Activated T-cell treated with anti-CD3 and anti-CD28 coated beads, Interleukin-2, amount 50 U/mL, for 48 hours (primary cell): ENCODE results near the gene NECAB2.

Source experiments
- DNase-seq, 2 experiments: peaks; one replicate each; pipeline ENCODE4 v3.0.0-alpha.2; 2020

NECAB2 gene

DNA sequence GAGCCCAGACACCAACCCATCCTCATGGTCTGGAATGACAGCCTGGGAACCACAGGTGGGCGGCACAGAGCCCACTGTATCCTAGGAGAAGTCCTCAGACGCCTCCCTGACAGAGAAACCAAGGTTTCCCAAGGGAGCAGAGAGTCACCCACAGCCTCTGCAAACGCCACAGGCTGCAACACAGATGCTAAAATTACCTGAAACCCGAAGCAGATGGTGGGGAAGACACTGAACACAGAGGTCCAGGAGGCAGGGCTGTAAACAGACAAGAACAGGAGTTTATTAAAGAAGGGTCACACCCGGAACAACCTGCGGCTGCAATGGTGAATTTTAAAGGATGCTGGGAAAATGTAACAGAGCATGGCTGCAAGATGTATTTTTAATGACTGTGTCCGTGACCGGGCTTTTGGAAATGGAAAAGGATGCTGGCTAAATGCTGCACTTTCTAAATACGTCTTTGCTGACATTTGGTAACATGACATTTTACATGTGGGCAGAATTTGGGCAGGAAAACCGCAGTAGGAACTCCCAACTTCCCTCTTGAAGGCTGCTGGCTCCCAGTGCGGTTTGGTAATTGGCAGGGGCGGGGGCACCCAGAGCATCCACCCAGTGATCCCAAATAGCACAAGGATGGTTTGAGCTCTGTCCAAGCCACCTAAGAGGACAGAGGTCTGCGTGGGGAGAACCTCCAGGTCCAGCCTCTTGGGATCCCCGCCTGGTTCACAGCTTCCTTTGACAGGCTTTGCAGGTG lies 61.4 kb downstream of the NECAB2 start:
- no peak for DNase-seq

GRCh38 chr16:84031556-84031955 lies 63.5 kb downstream of the NECAB2 start:
- DNase-seq = no peak

DNA sequence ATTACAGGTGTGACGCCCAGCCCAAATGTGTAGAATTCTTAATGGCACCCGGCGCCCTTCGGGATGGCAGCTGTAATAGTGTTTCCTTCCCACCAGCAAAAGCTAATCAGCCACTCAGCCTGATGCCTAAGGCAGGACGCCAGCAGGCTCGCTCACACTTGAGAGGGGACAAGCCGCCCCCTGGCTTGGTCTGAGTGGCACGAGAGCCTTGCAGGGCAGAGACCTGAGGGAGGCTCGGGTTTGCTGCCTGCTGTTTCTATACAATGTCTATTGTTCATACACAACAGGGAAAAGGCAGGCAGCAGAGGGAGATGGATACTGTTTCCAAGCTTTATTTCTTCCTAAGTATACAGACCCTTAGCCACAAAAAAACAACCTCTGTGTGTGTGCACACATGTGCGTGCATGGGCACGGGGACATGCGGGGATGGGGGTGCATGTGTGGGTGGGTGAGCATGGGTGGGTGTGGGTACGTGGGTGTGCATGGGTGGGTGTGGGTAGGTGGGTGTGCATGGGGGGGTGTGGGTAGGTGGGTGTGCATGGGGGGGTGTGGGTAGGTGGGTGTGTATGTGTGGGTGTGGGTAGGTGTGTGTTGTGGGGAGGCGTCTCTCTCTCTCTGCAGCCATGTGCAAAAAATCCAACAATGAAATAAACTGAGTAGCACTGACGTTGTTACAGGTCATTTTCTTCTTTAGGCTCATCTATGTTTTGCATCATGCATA lies 64.6 kb downstream of the NECAB2 start:
- DNase-seq = no peak

- DNase-seq = no peak
These were observed 65.5 kb downstream of the NECAB2 start for GRCh38 chr16:84033251-84034195.

DNA sequence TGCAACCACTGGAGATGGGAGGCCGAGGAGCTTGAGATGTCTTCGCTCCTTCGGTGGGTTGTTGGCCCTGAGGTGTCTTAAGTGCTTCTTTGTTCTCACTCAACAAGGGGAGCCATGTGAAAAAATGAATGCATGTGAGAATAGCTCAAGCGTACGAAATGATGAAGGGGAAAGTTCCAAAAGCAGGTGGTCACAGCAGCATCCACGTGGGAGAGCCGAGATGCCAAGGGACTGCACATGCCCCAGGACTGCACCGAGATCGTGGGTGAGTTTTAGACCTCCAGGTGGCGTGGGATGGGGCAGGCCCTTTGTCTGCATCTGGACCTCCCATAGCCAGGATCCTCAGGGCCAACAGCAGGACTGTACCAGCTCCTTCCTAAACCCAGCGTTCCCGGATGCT lies 66.5 kb downstream of the NECAB2 start:
- no peak for DNase-seq

GRCh38 chr16:84036131-84036530 lies 68.1 kb downstream of the NECAB2 start:
- no peak for DNase-seq

DNA sequence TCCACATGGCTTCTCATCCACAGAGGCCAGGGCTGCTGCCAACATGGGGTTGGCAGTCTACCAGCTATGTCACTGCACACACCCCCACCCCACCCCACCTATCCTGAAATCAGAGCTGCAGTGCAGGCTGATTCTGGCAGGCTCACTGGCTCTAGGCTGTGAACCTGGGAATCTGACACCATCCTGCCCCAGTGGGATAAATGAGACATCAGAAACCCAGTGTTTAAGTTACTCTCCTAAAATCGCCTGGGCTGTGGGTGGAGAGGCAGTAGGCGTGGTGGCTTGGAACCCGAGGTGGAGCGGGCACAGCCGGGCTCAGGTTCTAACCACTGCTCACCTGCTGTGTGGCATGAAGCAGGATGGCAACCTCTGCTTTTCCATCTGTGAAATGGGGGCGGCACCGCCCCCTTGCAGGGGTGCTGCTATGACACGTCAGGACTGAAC lies 69.0 kb downstream of the NECAB2 start:
- DNase-seq = no peak

GRCh38 chr16:84038469-84038868 lies 70.4 kb downstream of the NECAB2 start:
- DNase-seq = no peak

DNA sequence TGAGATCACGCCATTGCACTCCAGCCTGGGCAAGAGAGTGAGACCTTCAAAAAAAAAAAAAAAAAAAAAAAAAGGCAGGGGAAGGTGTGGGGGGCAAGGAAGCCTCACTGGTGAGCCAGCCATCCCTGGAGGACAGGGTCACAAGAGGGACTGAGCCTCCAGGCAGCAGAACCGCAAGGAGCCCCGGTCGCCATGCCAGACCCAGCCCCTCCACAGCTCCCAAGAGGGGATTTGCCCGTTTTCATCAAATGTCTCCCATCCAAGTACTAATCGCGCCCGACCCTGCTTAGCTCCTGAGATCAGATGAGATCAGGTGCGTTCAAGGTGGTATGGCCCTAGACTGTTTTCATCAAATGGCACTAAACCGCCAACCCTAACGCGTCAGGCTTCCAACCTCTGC lies 71.7 kb downstream of the NECAB2 start:
- no peak for DNase-seq

DNA sequence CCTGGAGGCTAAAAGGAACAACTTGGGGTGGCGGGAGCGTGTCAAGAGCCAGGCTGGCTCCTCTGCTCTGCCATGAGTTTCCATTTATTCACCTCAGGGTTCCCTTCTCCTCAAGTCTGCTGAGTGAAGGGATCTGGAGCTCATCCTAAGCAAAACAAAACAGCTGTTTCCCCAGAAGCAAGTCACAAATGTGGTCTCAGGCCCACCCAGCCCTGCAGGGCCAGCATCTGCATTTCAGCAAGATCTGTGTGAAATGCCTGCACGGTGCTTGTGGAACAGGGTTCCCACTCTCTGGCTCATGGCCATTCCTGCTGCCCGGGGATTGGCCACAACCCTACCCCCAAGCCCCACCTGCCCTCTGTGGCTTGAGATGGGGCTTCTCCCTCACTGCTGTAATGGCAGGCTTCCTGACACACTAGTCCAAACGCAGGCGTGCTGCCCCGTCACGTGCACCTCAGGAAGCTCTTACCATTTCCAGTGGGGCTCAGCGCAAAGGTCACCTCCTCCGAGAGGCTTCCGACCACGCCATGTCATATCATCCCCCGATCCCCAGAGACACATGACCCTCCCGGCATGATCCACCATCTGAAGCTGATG lies 72.3 kb downstream of the NECAB2 start:
- DNase-seq = no peak

GRCh38 chr16:84040823-84041820 lies 73.1 kb downstream of the NECAB2 start:
- DNase-seq = no peak

GRCh38 chr16:84041881-84042280 lies 73.8 kb downstream of the NECAB2 start:
- no peak for DNase-seq

- DNase-seq = no peak
These were observed 74.3 kb downstream of the NECAB2 start, which contains the start of gene SLC38A8 for GRCh38 chr16:84042308-84042878. Gene SLC38A8, minus strand, starts transcription at chr16:84042795. Its CDS starts 638 bp downstream, at chr16:84042157.

- no peak for DNase-seq
These were observed 74.9 kb downstream of the NECAB2 start for GRCh38 chr16:84042879-84043485.

DNA sequence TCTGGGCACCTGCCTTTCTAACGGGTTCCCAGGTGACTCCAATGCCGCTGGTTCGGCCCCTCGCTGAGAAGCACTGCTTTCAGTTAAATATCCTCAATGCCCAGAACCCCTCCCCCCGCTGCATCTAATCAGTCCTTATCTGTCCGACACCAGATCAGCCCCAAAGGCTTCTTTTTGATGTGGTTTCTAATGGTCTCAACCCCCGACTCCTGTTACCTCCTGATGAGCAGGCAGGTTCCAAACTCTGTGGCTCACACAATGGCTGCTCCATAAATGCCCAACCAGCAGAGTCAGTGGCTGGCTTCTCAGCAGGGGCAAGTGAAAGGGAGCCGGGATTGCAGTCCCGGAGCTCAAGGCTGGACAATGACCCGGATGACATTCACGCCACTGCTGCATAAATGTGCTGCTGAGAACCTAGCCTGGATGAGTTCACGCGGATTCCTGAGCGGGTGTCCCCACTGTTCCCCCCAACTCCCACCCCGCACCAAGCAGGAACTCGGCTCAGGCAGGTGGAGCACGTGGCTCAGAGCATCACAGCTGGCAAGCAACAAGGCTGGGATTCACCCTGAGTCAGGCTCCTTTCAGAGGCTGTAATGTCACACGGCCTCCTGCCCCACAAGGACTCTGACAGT lies 75.6 kb downstream of the NECAB2 start:
- no peak for DNase-seq

- DNase-seq = no peak
These were observed 76.1 kb downstream of the NECAB2 start for GRCh38 chr16:84044118-84044488.

DNA sequence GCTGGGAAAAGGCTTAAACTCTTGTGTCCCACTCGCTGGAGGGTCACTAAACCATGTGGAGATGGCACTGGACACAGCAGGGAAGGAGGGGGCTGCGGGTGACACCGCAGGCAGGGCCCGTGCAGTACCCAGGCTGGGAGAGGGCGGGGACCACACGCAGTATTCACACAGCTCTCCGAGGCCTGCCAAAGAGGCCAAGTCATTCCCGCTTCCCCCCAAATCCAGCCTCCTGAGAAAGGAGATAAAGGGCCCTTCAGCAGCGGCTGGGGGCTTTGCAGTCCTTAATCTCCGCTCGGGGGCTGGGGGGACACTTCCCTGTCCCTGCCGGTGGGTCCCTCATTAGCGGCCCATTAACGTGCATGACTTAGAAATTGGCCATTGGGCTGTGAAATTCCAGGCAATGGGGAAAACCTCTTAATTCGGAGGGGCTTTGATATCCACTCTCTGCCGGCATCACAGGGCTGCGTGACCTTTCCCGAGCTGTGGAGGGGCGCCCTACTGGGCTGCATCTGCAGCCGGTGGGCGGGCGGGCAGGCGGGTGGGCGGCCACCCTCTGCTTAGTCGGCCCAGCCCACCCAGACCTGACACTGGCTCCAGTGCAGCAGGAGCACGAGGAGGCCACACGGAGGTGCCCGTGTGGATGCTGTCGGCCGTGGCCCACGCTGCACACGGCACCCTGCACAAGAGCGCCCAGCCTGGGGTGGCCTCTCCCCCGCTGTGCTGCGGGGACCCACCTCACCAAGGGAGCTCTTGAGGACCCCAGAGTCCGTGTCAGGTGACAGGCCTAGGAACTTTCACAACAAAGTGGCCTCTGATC lies 77.2 kb downstream of the NECAB2 start:
- no peak for DNase-seq

DNA sequence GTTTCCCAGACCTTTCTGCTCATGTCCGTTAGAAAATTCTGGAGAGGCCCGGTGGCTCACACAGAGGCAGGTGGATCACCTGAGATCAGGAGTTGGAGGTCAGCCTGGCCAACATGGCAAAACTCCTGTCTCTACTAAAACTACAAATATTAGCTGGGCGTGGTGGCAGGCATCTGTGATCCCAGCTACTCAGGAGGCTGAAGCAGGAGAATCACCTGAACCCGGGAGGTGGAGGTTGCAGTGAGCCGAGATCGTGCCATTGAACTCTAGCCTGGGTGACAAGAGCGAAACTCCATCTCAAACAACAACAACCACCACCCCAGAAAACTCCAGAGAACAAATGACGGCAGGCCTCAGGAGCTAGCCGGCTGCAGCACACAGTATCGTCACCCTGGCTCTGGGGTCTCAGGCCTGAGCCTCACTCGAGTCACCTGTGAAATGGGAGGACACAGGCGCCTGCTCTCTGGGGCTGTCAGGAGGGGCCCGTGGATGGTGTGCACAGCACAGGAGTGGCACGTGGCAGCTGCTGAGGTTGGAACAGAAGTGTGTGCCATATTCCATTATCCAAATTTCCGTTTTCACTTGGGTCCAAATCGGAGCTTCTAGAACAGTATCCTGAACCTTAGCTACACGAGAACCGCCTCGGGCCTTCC lies 77.9 kb downstream of the NECAB2 start:
- no peak for DNase-seq

GRCh38 chr16:84047206-84047605 lies 79.2 kb downstream of the NECAB2 start:
- DNase-seq = no peak
